HG03064 (cell line): ENCODE measurements around the gene KISS1.

Experiments
- ATAC-seq: cut with Tn5 transposase; IDR thresholded peaks from one replicate; pipeline ENCODE4 v1.9.1; 2021; ENCODE audit warnings: low read depth; ENCODE audit not compliant: unreplicated experiment

KISS1 gene

GRCh38 chr1:204162494-204163074 lies 33.7 kb downstream of the KISS1 start:
- no peak for ATAC-seq

- no peak for ATAC-seq
Measured at GRCh38 chr1:204161609-204162493, 34.4 kb downstream of the KISS1 start.

- no peak for ATAC-seq
Measured at GRCh38 chr1:204157962-204158361, 38.3 kb downstream of the KISS1 start.

GRCh38 chr1:204155881-204156280 lies 40.4 kb downstream of the KISS1 start:
- ATAC-seq: no peak

GRCh38 chr1:204154568-204155255 lies 41.6 kb downstream of the KISS1 start:
- ATAC-seq: no peak

GRCh38 chr1:204153667-204154066 lies 42.6 kb downstream of the KISS1 start:
- ATAC-seq: no peak

- ATAC-seq: no peak
Measured at GRCh38 chr1:204152310-204153044, 43.8 kb downstream of the KISS1 start.

DNA sequence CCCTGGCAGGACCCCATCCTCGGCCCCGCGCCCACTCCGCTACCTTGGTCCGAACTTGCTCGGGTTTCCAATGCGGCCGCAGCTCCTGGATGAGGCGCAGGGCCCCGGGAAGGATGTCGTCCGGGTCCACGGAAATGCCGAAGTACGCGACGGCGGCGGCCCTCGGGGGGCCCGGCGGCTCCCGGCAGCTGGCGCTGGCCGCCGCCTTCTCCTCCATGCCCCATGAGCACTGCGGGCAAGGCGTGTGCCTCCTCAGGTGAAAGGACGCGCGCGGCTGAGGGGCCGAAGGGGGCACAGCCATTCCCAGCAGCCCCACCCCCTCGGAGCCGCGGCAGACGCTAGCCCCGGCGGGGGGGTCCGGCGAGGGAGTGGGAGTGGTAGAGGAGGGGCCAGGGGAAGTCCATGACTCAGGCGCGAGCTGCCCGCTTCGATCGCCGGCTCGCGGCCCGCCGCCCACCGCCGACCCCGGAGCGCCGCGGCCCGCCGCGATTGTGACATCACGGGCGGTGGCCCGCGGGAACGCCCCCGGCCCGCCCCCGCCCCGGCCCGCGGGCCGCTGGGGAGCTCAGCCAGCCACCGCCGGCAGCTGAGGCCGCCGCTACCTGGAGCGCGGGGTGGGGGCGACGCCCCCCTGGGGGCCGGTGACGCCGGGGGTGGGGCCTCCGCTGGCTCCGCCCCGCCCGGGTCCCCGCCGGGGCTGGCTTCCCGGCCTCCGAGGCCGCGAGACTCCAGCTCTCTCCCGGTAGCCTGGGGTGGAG lies 44.6 kb downstream of the KISS1 start, which contains the start of gene ETNK2:
ETNK2 (minus strand) TSS at position 493 of the 758 bp plus-strand sequence; CDS start at position 301, 192 bp downstream.
- no peak for ATAC-seq

- ATAC-seq: no peak
Measured at GRCh38 chr1:204150702-204151551, 45.4 kb downstream of the KISS1 start.

- no peak for ATAC-seq
Measured at GRCh38 chr1:204149635-204150565, 46.4 kb downstream of the KISS1 start.

DNA sequence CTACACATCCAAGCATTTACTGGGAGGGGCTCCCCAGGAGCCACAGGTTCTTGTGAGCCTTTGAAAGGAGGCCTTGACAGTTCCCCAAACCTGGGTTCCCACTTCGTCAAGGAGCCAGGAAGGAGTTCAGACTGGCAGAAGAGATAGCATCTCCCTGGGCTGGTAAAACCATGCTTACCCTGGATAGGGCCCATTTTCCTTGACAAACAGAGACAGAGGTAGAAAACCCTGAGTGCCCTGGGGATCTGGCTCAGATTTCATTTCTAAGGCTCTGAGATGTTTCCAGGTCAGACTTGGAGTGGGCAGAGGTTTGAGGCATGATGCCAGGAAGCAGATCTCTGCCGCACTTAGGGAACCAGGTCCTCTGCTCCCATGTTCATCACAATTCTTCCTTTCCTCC lies 47.2 kb downstream of the KISS1 start:
- ATAC-seq: no peak

- ATAC-seq: no peak
Measured at GRCh38 chr1:204147406-204148383, 48.6 kb downstream of the KISS1 start.

- ATAC-seq: no peak
Measured at GRCh38 chr1:204146965-204147364, 49.3 kb downstream of the KISS1 start.

DNA sequence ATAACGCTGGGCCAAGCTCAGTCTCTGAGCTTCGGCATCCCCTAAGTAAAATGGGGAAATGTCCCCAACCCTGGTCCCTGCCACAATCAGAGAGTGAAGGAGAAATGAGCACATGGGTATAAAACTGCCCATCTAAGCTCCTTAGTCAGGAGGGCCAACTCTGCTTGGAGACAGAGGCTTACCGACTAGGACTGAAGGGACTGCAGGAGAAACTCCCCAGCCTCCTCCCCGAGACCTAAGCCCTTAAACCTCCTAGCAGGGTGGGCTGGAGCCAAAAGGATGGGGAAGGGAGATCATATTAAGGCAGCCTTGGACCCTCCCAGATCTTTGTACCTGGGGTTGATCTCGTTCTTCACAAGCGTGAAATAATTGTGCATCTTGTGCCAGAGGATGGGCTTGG lies 50.0 kb downstream of the KISS1 start:
- ATAC-seq: no peak

- ATAC-seq: no peak
Measured at GRCh38 chr1:204145033-204145504, 51.2 kb downstream of the KISS1 start.

DNA sequence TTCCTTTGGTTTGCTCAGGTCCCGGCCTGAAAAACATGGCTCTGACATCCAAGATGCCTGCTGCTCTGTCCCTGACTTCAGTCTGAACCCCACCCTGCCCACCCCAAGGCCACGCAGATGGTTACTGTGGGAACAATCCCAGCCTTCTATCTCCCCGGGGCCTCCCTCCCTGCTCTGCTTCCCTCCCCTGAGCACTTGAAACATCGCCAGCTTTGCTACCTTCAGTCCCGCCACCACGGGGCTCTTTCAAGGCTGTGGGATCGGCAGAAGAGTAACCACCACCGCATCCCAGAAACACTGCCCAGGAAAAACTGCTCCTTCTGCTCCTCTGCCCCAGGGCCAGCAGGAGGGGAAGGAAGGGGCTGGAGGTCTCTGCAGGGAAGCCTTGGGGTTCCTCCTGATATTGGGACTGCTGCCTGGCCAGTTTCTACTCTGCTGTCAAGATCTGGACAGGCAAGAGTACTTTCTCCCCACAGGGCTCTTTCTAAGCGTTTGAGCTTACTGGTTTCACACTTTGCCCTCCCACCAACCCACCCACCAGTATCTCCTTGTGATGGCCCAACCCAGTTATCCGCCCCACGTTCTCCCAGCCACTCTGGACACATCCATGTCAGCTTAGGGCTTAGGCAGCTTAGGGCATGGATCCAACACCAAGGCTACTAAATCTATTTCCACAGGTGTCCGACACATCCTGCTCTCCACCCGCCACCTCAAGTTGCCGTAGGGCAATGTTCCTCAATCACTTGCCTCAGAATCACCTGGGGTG lies 52.8 kb downstream of the KISS1 start:
- no peak for ATAC-seq
